Kidney (tissue), 14 donors: ENCODE measurements around the gene RPA1. TPM values are rescaled to one million over a fixed set of nuclear protein-coding genes. Genes with fewer than 3 reads are reported as not detected.

ENCODE experiments used
- DNase-seq, 5 donors: peaks; one replicate each; pipeline ENCODE4 v3.0.0-alpha.2; 2013 to 2020
- FAIRE-seq: peaks from 2 replicates; lab custom pipeline; 2012; peaks lifted over from hg19 to GRCh38; lab: Jason Lieb, UNC
- H3K27ac ChIP-seq, 2 donors: one replicate each; pipeline ENCODE4 v1.7.0; 2013; ENCODE audit warnings: low read depth in 2 of 2, low read length in 2 of 2, inconsistent platforms in 1 of 2
- H3K27me3 ChIP-seq: one replicate; pipeline ENCODE4 v1.7.1; 2013; ENCODE audit warnings: low read length, inconsistent platforms; ENCODE audit not compliant: control insufficient read depth, insufficient read depth
- H3K36me3 ChIP-seq, 3 donors: one replicate each; pipeline versions ENCODE4 v1.7.0 to v1.7.1; 2013; ENCODE audit warnings: low read length in 3 of 3, control low read depth in 1 of 3, inconsistent platforms in 1 of 3; ENCODE audit not compliant: insufficient read depth in 3 of 3, control insufficient read depth in 2 of 3
- H3K4me1 ChIP-seq, 3 donors: one replicate each; pipeline versions ENCODE4 v1.7.0 to v1.7.1; 2013; ENCODE audit warnings: low read length in 3 of 3, inconsistent platforms in 1 of 3, low read depth in 1 of 3; ENCODE audit not compliant: control insufficient read depth in 2 of 3, insufficient read depth in 2 of 3
- H3K4me3 ChIP-seq, 3 donors: one replicate each; pipeline versions ENCODE4 v1.7.0 to v1.8.1; 2013; ENCODE audit warnings: low read length in 3 of 3, control low read depth in 1 of 3, inconsistent platforms in 1 of 3
- H3K9ac ChIP-seq, 3 donors: one replicate each; pipeline versions ENCODE4 v1.7.0 to v1.7.1; 2013; ENCODE audit warnings: low read length in 3 of 3, control low read depth in 1 of 3, inconsistent platforms in 1 of 3
- H3K9me3 ChIP-seq, 3 donors: one replicate each; pipeline versions ENCODE4 v1.7.0 to v1.7.1; 2013; ENCODE audit warnings: low read length in 3 of 3, control low read depth in 1 of 3, inconsistent platforms in 1 of 3; ENCODE audit not compliant: control insufficient read depth in 2 of 3, insufficient read depth in 1 of 3
- intact Hi-C: fragments of 100-400 bp; cut with DNase I; formaldehyde crosslinking; loops from one replicate; pipeline ENCODE4 v1.11.1; 2022
- polyA plus RNA-seq: library from polyadenylated mRNA; stranded (reverse); fragments of 350-450 nt; fragmentation: Illumina TruSeq; extraction: RNeasy Lipid Tissue Mini Kit (QIAGEN cat#74804); gene quantifications from one replicate; pipeline ENCODE4 v1.2.3, GENCODE V29; 2014; ENCODE audit warnings: low read depth, low replicate concordance; ENCODE audit not compliant: insufficient read depth
- total RNA-seq: library from RNA; stranded (reverse); fragmentation: NEBNext Ultra II Directional; extraction: Animal tissue kit (Norgen Biotek cat#: 25700); gene quantifications from one replicate; pipeline ENCODE4 v1.2.1, GENCODE V29; 2021
- TF ChIP-seq, protein P1 (sequence below): IDR thresholded peaks from 3 replicates; pipeline ENCODE4 v1.5.1; 2012; ENCODE audit warnings: mild to moderate bottlenecking, moderate library complexity, borderline replicate concordance; ENCODE audit not compliant: insufficient read depth; ENCODE audit errors: extremely low read depth
- donor health status: control.
- donor health status: control.
- donor health status: control.
- donor health status: control.
- donor health status: control.
- donor health status: DM: yes; HTN: yes; CAD: no.
- donor health status: Normal renal cell carcinoma (clear cell type).

The RPA1 gene
- total and polyA plus RNA-seq, 2 donors from 2014 or later = 26.1 to 89.0 TPM

DNA sequence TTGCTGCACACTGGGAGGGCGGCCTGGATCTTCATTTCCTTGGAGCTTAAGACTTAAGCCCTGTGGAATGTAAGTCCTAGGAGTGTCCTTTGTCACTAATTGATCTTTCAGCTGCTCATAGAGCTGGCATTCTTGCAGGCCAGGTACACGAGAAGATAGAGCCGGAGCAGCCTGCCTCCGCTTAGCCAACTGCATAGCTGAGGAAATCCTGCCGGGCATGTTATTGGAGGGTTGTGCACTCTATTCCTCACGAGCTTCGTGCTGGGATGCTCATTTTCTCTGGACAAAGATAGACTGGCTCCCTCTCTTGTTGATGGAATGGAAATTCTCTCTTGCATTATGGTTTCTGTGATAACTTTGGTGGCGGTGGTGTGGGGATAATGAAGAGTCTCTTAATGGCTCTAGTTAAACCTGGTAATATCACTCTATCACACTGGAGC lies 76.9 kb downstream of the RPA1 start:
- Histone ChIP-seq H3K4me3 (no peak overlapping the region), H3K9me3 (no peaks in the 10 kb centered on the region), H3K36me3 (no peaks in the 10 kb centered on the region), H3K27me3 (peaks cover 20% of the 10 kb centered on the region), H3K9ac (no peak overlapping the region), H3K4me1 (peaks cover 0 to 11% (median 9%) of the 10 kb centered on the region in 3 donors), H3K27ac (no peak overlapping the region)
- TF ChIP-seq, protein P1, sequence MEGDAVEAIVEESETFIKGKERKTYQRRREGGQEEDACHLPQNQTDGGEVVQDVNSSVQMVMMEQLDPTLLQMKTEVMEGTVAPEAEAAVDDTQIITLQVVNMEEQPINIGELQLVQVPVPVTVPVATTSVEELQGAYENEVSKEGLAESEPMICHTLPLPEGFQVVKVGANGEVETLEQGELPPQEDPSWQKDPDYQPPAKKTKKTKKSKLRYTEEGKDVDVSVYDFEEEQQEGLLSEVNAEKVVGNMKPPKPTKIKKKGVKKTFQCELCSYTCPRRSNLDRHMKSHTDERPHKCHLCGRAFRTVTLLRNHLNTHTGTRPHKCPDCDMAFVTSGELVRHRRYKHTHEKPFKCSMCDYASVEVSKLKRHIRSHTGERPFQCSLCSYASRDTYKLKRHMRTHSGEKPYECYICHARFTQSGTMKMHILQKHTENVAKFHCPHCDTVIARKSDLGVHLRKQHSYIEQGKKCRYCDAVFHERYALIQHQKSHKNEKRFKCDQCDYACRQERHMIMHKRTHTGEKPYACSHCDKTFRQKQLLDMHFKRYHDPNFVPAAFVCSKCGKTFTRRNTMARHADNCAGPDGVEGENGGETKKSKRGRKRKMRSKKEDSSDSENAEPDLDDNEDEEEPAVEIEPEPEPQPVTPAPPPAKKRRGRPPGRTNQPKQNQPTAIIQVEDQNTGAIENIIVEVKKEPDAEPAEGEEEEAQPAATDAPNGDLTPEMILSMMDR = no peak
- DNase-seq (no peak), FAIRE-seq (no peak)
- intact Hi-C loops = loop anchor here (5.0 kb wide), 1 partner anchor 136 kb away; the partner anchor contains the start of gene OVCA2

DNA sequence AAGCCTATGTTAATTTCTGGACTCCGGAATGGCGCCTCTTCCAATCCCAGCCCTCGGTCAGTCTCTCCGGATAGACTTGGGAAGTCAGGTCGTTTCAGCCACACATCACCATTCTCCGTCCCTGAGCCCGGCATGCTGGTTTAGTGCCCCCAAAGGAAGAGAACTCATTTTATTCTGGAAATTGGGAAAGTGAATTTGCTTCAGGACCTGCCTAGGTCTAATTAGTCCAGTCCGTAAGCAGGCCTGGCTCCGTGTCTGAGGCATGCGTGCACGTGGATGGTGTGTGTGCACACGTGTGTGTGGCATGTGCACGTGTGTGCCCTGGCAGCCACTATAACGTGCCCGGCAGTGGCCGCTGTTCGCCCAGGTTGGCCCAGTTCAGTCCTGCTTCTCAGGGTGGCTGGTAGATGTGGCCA lies 77.4 kb downstream of the RPA1 start:
- Histone ChIP-seq H3K27me3 (peaks cover 22% of the 10 kb centered on the region), H3K4me1 (peaks cover 0 to 11% (median 9%) of the 10 kb centered on the region in 3 donors), H3K4me3 (no peak overlapping the region), H3K9me3 (no peaks in the 10 kb centered on the region), H3K9ac (no peak overlapping the region), H3K27ac (no peak overlapping the region), H3K36me3 (no peaks in the 10 kb centered on the region)
- no peak for DNase-seq
- intact Hi-C loops = loop anchor here (5.0 kb wide), 1 partner anchor 135 kb away; the partner anchor contains the start of gene OVCA2
- no peak for FAIRE-seq
- TF ChIP-seq, protein P1 = no peak

DNA sequence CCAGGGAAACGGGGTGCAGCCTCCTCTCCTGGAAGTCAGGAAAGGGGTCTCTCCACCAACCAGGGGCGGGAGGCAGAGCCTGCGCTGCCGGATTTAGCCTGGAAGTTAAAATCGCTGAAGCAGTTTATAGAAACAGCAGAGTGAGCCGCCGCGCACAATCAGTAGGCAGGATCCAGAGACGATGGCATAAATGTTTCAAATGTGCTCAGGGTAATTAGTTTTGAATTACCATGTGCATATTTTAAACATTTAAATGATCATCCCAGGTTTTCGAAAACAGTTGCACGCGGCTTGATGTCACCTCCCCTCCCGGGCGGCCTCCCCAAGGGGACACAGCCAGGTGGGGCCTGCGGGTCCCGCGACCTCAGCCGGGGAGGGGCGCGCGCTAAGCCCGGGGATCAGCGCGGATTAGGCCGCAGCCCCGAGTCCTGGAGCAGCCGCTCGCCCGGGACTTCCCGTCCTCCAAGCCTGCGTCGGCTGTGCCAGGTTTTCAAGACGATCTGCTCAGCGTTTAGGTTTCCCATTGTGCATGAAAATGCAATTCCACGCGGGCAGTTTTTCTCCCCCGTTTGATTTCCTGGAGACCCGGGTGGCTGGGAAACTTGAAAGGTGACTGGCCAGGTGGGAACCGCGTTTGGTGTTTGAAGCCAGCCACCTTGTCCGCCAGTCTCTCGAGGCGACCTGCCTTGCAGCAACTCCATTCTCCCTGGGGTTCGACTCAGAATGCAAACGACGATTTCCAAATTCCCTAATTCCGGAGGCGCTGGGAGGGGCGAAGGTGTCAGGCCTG lies 78.3 kb downstream of the RPA1 start:
- no peak overlapping the region for H3K27ac ChIP-seq
- DNase-seq (peak in 3 of 5 donors; percentile 61 to 71 (median 68)), FAIRE-seq (no peak)
- peaks cover 26% of the 10 kb centered on the region for H3K27me3 ChIP-seq
- H3K9me3 ChIP-seq = no peaks in the 10 kb centered on the region
- intact Hi-C loops = loop anchor here (5.0 kb wide), 1 partner anchor 134 kb away; the partner anchor contains the start of gene OVCA2
- no peak overlapping the region for H3K9ac ChIP-seq
- H3K36me3 ChIP-seq = no peaks in the 10 kb centered on the region
- peak overlapping the region in 1 of 3 donors; percentile 35 for H3K4me3 ChIP-seq
- H3K4me1 ChIP-seq = peaks cover 0 to 11% (median 9%) of the 10 kb centered on the region in 3 donors
- TF ChIP-seq, protein P1 = no peak
